Measurements from ENCODE around the gene GAB2.
A peak's percentile ranks its signal among the peaks of the same experiment; 100 is the strongest.
"Not testable (repeated sequence)": the region's sequence is repeated elsewhere in the genome, so short reads cannot be mapped to it uniquely, and the experiment has no call there.

GAB2 gene

DNA sequence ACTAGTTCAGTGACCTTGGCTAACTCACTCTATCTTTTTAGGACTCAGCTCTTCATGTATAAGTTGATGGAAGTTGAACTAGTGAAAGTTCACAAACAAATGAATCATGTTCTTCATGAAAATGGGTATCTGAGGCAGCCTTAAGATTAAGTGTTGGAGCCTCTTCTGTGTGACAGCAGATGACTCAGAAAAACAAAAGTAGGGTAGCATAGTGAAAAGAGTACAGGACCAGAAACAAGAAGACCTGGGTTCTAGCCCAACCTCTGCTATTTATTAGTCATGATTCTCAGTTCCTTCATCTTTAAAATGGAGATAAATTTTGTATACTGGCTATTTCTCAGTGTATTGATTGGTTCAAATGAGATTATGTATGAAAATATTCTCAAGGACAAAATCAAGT is 168.7 kb downstream of the GAB2 start:
- no peak for DNase-seq (ENCODE audit: low spot score)

DNA sequence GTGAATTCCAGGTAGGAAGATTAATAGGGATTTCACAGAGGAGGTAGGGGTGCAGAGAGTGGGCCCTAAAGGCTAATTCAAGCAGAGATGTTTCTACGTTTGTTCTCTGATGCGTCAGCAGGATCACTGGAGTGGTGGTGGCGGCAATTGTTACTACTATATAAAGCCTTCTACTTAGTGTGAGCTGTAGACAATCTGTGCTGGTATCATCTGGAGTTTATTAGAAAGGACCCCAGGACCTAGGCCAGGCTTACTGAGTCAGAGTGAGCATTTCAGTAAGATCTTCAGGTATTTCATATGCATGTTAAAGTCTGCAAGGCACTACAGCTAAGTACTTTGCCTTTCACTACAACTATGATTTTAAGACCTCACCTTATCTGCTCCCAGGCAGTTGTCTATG is 169.4 kb downstream of the GAB2 start:
- DNase-seq (ENCODE audit: low spot score) = no peak

DNA sequence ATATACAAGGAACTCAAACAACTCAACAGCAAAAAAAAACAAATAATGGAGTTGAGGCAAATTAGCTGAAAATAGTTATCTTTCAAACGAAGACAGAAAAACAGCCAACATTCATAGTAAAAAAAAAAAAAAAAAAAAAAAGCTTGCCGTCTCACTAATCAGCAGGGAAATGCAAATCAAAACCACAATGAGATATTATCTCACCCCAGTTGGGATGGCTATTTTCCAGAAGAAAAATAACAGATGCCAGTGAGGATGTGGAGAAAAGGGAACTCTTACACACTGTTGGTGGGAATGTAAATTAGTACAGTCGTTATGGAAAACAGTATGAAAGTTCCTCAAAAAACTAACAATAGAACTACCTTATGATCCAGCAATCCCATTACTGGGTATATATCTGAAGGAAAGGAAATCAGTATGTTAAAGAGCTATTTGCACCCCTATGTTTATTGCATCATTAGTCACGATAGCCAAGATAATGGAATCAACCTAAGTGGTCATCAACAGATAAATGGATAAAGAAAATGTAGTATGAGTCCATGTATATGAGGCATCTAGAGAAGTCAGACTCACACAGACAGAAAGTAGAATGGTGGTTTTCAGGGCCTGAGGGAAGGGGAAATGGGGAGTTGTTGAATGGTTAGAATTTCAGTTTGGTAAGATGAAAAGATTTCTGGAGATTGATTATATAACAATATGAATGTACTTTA is 172.9 kb downstream of the GAB2 start:
- DNase-seq (ENCODE audit: low spot score) = no peak

DNA sequence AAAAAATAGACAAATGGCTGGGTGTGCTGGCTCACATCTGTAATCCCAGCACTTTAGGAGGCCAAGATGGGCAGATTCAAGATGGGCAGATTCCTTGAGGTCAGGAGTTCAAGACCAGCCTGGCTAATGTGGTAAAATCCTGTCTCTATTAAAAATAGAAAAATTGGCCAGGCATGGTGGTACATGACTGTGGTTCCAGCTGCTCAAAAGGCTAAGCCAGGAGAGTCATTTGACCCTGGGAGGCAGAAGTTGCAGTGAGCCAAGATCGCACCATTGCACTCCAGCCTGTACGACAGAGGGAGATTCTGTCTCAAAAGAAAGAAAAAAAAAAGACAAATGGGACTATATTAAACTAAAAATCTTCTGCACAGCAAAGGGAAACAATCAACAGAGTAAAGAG is 173.5 kb downstream of the GAB2 start:
- DNase-seq (ENCODE audit: low spot score) = no peak

DNA sequence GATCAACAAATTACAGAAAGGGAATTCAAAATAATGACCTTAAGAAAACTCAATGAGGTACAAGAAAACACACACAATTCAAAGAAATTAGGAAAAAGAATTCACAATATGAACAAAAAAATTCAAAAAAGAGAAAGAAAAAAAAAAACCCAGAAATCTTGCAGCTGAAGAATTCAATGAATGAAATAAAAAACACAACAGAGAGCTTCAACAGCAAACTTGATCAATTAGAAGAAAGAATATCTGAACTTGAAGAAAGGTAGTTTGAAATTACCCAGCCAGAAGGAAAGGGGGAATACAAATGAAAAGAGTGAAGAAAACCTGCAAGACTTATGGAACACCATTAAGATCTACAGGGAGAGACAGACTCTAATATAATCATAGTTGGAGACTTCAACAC is 176.1 kb downstream of the GAB2 start:
- DNase-seq (ENCODE audit: low spot score) = no peak

DNA sequence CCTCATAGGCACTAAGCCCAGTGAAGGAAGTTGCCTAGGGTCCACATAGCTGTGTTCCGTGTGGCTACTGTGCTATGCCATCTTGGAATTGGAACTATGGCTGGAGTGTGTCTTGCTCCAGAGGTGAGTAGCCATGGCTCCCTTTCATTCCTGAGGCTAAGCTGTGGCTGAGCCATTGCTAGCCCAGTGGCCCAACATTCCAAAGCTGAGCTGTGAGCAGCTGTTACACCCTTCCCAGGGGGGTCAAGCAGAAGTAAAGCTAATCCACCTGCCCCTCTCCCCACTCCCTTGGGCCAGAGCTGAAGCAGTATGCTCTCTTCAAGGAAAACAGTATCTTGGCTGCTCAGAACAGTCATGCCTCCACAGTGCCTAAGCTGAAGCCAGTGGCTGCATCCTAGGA is 177.8 kb downstream of the GAB2 start:
- DNase-seq (ENCODE audit: low spot score) = no peak

DNA sequence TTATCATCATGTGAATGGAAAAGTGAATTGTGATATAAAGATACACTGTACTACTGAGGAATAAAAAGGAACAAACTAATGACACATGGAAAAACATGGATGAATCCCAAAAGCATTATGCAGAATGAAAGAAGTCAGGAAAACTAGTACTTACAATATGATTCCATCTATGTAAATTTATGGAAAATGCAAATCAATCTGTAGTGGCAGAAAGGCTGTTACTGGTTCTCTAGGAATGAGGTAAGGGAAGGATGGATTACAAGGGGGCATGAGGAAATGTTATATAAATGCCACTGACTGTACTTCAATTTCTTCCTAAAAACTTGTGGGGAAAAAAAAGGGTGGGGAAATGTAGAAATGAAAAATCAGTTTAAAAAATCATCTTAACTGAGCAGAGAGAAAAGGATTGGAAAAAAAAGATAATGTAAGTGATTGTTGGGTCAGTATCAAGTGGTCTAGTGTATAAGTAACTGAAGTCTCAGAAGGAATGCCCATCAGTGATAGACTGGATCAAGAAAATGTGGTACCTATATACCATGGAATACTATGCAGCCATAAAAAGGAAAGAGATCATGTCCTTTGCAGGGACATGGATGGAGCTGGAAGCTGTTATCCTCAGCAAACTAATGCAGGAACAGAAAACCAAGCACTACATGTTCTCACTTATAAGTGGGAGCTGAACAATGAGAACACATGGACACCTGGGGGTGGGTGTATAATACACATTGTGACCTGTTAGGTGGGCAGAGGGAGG is 180.2 kb downstream of the GAB2 start:
- no peak for DNase-seq (ENCODE audit: low spot score)

DNA sequence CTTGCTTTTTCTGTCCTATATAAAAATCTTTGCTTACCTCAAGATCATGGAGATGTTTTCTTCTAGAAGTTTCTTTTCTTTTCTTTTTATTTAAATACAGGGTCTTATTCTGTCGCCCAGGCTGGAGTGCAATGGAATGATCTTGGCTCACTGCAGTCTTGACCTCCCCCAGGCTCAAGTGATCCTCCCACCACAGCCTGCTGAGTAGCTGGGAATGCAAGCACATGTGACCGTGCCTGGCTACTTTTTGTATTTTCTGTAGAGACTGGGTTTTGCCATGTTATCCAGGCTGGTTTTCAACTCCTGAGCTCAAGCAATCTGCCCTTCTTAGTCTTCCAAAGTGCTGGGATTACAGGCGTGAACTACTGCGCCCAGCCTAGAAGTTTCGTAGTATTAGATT is 183.6 kb downstream of the GAB2 start:
- DNase-seq (ENCODE audit: low spot score) = no peak

DNA sequence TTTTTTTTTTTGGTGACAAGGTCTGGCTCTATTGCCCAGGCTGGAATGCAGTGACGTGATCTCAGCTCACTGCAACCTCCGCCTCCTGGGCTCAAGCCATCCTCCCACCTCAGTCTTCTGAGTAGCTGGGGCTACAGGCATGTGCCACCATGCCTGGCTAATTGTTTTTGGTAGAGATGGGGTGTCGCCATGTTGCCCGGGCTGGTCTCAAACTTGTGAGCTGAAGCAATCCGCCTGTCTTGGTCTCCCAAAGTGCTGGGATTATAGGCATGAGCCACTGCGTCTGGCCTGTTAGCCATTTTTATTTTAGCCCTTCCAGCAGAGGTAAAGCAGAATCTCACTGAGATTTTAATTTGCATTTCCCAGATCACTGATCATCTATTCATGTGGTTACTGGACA is 184.6 kb downstream of the GAB2 start:
- not testable (repeated sequence) for DNase-seq (ENCODE audit: low spot score)

DNA sequence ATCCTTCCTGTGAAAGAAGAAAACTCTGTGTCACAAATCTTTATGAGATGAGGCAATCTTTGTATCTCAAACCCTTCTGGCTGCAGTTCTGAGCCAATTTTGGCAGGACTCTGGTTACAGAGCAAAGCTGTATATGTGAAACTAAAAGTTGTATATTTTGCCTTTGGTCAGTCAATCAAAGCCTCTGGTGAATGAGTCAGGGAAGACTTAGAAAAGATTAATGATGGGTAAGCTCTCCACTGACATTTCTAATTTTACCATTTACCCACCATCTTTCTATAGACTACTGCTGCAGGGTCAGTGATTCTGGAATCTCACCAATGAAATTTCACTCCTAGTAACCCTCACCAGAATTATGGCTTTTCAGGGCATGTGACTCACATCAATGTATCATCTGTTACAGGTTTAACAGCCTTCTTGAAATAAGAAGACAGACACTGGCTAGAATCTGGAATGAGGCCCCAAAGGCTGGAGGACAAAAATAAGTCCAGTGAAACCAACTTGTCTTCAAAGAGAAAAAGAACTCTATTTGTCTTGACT is 185.6 kb downstream of the GAB2 start:
- DNase-seq (ENCODE audit: low spot score) = peak; percentile 44

DNA sequence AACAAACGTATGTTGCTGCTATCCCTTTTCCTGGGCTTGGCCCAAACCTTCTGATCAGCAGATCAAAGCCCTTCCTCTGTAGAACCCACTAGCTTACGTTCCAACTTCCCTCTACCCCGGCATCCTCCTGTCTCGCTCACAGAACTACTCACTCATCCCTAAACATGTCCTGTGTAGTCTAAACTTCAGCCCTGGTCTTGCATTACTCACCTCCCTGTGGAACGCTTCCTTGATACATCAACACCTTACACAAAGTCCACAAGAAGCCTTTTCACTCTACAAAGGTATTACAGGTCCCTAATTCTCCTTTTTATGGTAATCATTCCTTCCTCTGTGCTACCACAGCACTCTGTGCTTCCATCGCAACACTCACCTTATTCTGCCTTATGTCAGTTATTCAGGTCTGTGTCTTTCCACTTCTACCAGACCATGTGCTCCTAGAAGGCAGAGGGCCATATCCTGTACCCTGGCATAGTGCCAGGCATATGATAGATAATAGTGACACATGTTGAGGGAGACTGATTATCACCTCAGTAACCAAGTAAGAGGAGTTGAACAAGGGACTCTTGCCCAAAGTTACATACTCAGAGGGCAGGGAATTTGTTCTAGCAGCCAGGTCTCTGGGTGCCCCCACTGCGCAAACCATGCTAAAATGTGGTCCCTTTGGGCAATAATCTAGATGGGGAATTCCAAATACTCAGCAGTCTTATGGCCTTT is 187.3 kb downstream of the GAB2 start:
- DNase-seq (ENCODE audit: low spot score) = no peak

DNA sequence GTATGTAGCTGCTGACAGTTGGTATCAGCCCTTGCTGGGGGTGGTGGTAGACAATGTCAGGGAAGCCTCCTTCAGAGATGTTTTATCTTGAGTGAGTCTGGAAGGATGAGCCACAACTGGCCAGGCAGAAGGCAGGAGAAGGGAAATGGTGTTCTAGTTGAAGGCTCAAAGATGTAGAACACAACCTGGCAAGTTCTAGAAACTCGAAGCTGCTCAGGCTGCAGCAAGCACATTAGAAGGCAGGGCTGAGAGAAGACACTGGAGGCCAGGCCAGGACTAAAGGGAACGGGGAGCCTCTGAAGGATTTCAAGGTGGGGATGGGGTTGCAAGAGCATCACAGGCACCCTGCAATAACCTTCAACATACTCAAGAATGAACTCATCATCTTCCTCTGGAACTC is 188.5 kb downstream of the GAB2 start:
- DNase-seq (ENCODE audit: low spot score) = no peak

DNA sequence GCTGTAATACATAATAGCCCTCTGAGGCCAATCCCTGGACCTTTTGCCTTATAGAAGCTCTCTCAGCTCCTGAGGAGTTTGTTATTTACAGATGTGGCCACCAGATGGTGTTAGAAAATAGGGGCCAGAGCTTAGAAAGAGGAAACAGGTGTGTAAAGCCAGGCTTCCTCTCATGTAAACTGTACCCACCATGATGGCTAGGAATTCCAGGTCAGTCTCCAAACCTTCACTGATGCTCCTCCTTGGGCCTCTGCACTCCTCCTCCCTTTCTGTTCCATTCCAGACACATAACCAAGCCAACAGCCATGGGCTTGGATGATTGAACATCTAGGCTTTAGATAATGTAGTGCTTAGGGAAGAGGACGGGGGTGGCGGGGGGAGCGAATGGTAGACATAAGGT is 189.2 kb downstream of the GAB2 start:
- DNase-seq (ENCODE audit: low spot score) = no peak

DNA sequence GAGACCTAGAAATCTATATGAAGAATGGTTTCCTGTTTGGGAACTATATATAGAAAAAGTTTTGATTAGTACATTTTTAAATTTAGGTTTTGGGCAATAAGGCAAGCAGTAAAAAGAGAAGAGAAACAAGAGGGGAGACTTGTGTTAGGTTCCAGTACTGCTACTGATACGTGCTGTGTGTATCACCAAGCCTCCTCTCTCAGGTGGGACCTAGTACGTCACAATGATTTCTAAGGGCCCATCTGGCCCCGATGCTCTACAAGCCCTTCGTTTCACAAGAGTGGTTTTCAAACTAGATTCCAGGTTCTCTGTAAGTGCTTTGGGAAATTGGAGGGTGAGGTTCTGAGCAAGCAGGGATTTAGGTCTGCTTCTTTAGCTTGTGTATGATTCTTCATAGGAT is 189.7 kb downstream of the GAB2 start:
- no peak for DNase-seq (ENCODE audit: low spot score)

DNA sequence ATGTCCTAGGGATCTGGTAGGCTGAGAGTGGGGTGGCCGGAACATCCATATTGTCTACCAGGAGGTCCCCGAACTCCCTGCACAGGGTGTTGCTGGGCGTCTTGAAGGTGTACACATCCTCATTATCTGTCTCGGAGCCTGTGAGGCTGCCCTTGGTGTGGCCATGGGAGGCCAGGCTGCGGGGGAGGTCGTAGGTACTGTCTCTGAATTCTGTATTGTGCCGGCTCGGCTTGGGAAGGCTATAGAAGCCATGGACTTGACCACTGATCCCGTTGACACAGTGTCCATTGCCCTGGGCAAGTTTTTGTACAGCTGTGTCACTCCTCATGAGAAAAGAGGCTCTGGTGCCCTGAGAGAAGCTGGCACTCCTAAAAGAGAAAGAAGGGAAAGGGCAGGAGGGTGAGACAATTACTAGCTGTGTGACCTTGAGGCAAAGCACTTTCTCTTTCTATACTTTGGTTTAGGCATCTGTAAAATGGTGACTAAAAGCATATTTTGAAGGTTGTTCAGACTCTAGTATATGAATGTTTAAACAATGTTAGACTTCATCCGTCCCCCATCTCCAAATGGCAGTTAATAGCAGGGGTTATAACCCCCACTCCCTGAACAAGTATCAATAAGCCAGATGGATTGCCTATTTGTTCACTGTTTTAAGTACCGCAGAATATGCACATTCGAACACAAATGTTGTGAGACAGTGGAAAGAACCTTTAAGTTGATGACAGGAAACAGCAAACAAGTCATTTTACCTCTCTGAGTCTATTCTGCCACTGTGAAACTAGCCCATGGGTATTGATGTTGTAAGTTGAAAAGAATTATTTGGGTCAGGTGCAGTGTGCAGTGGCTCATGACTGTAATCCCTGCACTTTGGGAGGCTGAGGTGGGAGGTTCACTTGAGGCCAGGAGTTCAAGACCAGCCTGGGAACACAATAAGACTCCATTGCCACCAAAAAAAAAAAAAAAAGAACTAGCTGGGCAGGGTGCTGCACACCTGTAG is 190.6 kb downstream of the GAB2 start:
- DNase-seq (ENCODE audit: low spot score) = no peak

DNA sequence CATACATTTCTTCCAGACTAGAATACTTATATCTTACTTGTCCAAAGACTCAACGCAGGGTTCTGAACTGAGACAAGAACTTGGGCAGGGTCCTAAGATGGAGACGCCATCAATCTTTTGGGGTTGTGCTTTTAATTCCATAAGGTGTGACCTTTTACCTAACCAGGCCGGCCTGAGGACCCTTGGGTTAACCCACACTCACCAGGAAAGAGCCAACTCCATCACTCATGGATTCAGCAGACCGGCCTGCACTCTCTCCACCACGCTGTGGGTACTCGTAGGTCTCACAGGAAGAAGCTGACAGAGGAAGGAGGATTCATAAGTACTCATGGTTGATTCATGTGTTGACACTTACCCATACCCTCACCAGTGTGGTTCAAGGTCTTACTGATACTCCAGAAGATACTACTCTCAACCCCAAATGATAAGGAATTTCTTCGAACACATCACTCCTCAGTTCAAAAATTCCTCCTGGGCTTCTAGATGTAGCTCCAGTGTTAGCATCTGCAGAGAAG is 192.7 kb downstream of the GAB2 start:
- DNase-seq (ENCODE audit: low spot score) = no peak

DNA sequence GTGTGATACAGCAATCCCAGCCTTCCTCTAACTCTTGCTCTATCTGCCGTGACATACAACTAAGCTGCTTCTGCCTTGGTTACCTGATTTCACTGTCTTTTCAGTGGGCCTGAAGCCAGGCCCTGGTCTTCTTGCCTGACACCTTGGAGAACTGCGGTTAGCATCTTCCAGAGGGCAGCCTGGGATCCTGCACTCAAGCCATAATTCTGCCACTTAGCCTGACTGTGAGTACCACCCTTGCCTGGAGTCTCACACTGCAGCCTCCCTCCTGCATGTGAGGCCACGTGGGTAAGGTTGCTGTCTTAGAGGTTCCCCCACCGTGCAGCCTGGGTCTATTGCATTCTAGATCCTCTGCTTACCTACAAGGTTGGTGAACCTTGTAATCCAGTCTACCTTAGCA is 193.1 kb downstream of the GAB2 start:
- no peak for DNase-seq (ENCODE audit: low spot score)

DNA sequence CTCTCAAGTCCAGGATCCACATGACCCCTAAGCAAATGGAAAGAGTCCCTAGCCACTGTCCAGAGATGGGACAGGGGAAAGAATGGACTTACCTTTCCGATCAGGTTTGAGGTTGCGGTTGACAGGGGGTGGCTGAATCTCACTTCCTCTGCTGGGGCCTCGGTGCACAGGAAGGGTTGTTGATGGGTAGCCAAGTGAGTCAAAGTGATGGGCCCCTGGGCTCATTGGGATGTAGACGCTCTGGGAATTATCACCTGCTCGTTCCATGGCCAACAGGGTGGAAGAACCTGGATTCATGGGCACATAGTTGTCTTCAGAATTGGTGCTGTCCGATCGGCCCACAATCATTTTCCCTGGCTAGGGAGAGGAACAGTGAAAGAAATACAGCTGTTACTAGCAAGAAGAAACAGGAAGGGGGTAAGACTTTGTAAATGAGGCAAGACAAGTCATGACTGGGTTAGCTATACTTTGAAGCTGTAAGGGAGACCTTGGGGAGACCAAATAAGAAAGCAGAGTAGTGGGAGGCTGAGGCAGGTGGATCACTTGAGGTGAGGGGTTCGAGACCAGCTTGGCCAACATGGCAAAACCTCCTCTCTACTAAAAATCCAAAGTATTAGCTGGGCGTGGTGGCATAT is 194.2 kb downstream of the GAB2 start:
- no peak for DNase-seq (ENCODE audit: low spot score)

DNA sequence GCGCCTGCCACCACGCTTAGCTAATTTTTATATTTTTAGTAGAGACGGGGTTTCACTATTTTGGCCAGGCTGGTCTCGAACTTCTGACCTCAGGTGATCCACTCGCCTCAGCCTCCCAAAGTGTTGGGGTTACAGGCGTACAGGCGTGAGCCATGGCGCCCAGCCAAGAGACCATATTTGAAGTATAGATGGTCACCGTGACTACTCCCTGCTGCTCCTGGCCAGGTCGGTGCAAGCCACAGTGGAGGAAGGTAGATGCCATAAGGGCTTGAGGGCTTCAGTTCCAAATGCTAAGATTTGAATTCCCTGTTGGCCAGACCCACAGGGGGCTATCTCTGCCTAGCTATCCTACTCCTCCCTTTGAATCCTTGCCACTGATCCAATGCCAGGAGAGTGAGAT is 194.9 kb downstream of the GAB2 start:
- DNase-seq (ENCODE audit: low spot score) = not testable (repeated sequence)

DNA sequence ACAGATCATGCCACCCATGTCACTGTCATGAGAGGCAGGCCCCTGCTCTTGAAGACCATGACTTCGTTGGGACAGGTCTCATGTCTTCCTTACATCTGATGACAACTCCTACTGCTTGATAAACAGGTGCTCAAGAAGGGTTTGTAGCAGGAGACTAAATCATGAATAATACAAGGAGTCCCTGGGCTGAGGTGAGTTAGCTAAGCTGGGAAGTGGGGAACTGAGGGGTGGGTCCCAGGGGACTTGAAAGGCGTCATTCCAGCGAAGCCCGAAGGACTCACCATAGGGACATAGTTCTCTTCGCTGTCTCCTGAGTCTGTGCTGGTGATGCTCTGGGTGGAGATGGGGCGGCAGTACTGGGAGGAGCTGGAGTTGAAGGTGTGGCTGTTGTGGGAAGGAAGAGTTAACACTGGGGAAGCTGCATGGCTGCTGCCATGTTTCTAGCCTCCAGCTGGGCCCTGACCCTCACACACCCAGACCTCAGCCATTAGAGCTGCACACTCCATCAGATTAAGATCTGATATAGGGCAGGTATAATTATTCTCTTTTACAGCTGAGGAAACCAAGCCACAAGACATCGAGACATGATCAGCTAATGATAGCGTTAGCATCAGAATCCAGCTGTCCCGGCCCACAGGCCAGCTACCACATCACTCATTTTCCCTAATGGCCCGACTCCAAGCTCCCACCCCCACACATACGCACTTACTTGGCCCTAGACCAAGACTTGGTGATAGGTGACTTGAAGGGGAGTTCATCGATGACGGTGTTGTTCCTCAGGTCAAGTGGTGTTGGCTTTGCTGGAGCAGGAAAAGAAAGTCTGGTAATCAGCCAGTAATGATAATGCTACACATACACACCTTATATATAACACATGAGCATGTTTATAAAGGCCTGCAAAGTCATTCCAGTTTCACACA is 196.0 kb downstream of the GAB2 start:
- DNase-seq (ENCODE audit: low spot score) = no peak
